Measurements from ENCODE around the gene C16orf87.

- TF ChIP-seq EZH2 (IDR thresholded peaks at IDR 0.05; ENCODE audit: insufficient read depth, poor library complexity, severe bottlenecking) (no peak), EZH2phosphoT487 (IDR thresholded peaks at IDR 0.05; ENCODE audit: insufficient read depth, low read depth) (no peak)
Measured at GRCh38 chr16:46832757-46833459, 1.9 kb upstream of the C16orf87 start.

Data from GM23248 (cell line).